Activated CD8-positive, alpha-beta memory T cell treated with anti-CD3 and anti-CD28 coated beads for 48 hours (primary cell): ENCODE data around the gene MAP1LC3C.

Source experiments
- DNase-seq, 3 experiments: peaks; one replicate each; pipeline ENCODE4 v3.0.0-alpha.2; 2020; ENCODE audit warnings: low read depth in 2 of 3, low spot score in 2 of 3

MAP1LC3C gene

DNA sequence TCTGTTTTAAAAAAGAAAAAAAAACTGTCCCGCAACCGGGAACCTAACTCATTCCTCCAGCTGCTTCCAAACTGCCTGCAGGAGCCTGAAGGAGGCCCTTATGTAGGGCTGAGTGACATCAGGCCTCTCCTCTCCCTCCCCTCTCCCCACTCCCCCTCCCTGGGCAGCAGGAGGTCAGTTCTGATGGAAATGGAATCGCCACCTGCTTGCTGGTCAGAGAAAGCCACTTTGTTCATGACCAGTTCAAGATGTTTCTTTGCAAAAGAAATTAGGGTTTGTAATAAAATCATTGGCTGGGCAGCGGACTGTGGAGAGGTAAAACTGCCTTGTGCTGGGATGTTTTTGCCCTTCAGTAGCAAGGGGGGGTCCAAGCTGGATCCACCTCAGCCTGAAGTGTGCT is at the start of gene MAP1LC3C:
TSS of gene MAP1LC3C (minus strand) at position 73 of the 400 bp plus-strand sequence. CDS start 90 bp downstream, outside the sequence.
- no peak for DNase-seq

- DNase-seq, result no peak
Observed at GRCh38 chr1:242043165-242043564, 44.3 kb upstream of the MAP1LC3C start.

- no peak for DNase-seq
Observed at GRCh38 chr1:242034392-242034791, 35.5 kb upstream of the MAP1LC3C start.

- DNase-seq, result no peak
Observed at GRCh38 chr1:242033447-242033846, 34.5 kb upstream of the MAP1LC3C start.

GRCh38 chr1:242030071-242030470 is 31.2 kb upstream of the MAP1LC3C start:
- no peak for DNase-seq

- no peak for DNase-seq
Observed at GRCh38 chr1:242025681-242026080, 26.8 kb upstream of the MAP1LC3C start.

DNA sequence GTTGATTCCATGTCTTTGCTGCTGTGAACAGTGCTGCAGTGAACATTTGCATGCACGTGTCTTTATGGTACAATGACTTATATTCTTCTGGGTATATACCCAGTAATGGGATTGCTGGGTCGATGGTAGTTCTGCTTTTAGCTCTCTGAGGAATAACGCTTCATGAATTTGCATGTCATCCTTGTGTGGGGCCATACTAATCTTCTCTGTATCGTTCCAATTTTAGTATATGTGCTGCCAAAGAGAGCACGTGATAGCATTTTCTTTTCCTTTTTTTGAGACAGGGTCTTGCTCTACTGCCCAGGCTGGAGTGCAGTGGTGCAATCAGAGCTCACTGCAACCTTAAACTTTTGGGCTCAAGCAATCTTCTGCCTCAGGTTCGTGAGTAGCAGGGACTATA is 24.9 kb upstream of the MAP1LC3C start:
- no peak for DNase-seq

DNA sequence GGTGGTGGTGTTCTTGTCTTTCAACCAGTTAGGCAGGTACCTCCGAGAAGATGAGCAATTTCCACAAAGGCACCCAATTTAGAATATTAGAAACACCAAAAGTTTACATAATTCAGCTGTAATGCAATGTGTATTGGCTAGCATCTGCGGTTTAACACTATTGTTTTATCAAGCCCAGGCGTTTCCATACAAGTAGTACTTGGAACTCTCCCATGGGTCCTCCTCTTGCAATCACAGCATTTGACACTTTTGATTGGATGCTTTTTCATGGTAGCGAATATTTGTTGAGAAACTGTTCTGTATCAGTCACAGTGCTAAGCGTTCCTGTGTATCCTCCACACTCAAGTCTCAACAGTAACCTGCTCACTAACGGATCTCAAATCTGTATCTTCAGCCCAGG is 20.1 kb upstream of the MAP1LC3C start:
- no peak for DNase-seq

DNA sequence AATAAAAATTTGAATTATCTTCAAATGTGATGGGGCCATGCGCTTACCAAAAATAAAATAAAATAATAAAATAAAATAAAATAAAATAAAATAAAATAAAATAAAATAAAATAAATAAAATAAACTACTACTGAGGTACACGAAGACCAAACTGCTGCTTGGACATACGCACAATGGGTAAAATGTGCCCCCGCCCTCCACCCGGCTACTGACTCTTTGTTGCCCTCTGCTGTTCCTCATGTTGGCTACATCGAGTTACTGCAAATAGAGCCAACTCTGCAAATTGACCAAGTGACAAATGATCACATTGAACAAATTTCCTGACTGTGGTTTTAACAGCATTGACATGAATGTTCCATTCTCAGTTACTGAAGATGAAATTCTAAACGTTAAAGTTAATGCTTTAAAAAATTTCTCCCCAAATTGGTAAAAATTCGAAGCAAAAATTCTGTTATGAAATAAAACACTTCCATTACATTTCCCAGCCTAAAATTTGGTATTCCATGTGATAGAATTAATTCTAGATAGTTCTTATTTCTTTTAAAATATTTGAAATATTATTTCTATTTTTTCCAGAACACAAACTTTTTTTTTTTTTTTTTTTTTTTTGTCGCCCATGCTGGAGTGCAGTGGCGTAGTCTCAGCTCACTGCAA is 18.8 kb upstream of the MAP1LC3C start:
- peak in 1 of 3 experiments; percentile 1 for DNase-seq

DNA sequence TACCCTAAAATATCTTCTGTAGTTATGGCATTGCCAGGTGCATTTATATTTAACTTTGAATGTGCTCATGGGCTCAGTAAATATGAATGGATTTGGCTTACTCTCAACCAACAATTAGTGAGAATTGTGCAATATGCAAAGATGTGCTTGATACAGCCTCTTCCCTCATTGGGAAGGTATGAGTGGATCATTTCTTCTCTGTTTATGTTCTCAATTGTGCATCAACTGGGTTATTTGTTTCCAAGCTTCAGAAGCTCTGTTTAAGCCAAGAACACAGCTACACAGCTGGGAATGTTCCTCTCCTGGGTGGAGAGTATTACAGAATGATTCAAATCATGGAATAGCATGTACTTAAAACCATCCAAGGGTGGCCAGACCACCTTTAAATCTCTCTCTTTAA is 17.6 kb upstream of the MAP1LC3C start:
- DNase-seq, result no peak

DNA sequence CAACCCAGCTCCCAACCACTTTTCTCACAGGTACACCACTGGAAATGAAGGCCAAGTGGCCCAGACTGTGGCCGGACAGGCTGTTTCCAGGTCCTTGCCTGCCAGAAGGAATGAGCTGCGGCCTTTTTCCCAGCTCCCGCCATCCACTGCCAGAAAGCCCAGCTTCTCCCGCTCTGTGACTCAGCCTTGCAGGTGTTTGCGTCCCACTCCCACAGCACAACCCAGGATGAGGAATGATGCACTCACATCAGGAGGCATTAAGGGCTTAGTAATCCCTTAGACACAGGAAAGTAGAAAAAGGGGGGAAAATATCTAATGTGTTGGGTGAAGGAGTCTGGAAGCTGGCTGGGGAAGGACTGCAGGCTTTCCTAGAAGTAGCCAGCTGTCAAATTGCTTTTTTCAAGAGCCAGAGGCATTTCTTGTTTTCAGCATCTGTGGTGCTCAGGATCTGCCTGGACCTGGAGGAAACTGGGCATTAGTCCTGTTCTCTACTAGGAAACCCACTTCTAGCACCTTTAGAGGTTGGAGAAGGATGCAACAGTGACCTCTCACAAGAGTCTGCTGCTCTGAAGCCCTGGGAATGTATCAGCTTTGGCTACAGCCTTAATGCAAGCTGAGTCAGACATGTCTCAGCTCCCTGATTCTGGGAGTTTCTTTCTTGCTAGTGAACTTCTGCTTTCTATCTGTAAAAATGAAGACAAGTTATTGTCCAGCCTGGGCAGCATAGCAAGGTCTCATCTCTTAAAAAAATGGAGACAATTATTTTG is 13.2 kb upstream of the MAP1LC3C start:
- no peak for DNase-seq

- DNase-seq, result no peak
Observed at GRCh38 chr1:242008826-242009495, 10.1 kb upstream of the MAP1LC3C start.

DNA sequence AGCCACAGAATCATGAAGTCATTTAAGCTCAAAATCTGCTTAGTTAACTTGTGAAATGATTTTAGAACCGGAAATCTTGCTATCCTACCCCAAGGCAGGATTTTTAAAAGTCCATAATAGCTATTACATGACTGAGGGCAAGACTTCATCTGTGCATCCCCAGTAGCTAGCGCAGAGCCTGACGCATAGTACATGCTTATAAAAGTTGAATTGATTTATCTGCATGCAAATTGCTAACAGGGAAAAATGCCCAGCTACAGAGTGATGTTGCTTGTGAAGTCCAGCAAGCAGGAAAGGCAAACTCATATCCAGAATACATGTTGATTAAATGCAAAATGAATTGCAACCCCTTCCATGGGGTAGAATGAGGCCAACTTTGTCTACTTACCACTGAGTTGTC is 8.1 kb upstream of the MAP1LC3C start:
- no peak for DNase-seq

DNA sequence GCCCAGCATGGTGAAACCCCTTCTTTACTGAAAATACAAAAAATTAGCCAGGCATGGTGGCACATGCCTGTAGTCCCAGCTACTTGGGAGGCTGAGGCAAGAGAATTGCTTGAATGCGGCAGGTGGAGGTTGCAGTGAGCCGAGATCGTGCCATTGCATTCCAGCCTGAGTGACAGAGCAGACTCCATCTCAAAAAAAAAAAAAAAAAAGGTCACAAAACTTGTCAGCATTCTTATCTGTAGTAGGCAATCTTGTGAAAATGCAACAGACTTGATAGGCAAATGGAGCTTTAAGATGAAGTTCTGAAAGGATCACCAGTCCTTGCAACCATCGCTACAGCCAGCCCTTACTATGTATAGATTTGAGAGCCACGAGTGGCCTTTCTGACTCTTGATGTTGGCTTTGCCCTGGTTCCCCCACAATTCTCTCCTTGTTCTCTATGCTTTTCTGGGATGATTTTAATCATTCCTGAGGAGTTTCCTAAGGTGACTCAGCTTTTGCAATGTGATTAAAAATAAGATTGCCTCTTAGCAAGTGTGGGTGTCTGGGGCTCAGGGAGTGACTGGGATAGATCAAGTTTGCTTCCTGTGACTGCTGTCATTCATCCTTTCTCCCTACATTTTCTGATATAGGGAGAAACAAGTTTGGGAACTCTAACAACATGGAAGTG is 7.1 kb upstream of the MAP1LC3C start:
- DNase-seq, result no peak

DNA sequence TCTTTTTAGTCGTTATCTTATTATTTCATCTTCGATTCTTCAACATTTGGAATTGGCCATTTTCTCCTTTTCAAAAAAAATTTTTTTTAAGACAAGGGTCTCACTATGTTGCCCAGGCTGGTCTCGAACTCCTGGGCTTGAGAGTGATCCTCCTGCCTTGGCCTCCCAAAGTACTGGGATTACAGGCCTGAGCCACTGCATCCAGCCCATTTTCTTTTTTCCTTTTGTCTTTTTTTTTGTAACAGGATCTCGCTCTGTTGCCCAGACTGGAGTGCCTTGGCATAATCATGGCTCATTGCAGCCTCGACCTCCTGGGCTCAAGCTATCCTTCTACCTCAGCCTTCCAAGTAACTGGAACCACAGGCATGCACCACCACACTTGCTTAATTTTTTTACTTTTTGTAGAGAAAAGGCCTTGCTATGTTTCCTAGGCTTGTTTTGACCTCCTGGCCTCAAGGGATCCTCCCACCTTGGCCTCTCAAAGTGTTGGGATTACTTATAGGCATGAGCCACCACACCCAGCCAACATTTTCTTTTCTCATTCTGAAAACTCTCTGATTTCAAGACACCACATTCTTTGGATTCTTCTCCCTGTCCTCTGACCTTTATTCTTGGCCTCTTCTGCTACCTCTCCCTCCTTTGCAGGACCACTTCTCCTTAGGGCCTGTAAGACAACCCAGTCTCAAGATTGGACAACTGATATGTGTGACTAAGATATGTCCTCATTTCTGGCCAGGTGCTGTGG is 6.0 kb upstream of the MAP1LC3C start:
- DNase-seq, result no peak

GRCh38 chr1:242002510-242002909 is 3.6 kb upstream of the MAP1LC3C start:
- no peak for DNase-seq

GRCh38 chr1:242002072-242002471 is 3.2 kb upstream of the MAP1LC3C start:
- no peak for DNase-seq

DNA sequence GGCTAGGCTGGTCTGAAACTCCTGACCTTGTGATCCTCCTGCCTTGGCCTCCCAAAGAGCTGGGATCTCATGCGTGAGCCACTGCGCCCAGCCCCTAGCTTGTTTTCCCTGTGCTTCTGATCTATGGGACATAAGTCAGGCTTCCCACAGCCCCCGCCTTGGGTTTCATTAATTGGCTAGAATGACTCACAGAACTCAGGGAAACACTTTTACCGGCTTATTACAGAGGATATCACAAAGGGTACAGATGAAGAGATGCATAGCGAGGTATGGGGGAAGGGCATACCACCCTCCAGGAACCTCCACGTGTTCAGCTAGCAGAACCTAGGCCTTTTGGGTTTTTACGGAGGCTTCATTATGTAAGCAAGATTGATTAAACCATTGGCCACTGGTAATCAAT is 1.5 kb upstream of the MAP1LC3C start:
- DNase-seq, result no peak

GRCh38 chr1:241998412-241998921 is 431 bp downstream of the MAP1LC3C start:
- DNase-seq, result peak; percentile 4 to 15 (median 8)

DNA sequence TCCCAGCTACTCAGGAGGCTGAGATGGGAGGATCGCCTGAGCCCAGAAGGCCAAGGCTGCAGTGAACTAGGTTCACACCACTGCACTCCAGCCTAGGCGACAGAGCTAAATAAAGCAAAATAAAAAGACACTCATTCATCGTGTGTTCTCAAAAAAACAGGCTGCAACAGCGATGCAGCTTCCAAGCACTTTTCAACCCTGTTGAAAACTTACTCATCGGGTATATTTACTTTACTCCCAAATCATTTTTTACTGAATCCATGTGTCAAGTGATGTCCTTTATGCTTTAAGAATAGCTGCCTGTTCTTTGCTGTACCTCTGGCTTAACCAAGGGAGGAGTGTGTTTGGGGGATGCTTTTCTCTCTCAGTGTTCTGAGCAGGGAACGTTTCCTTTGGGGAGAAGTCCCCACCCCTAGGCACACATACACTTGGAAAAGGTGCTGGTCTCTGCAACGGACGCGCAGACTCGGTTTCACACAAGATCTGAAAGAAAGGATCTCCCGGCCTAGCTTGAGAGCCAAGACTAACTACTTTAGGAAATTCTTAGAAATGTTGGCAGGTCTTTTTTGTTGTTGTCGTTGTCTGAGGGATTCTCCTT is 1.4 kb downstream of the MAP1LC3C start:
- DNase-seq, result no peak
